ENCODE measurements around the gene ZC3H18.

GRCh38 chr16:88532434-88533241 is 37.6 kb upstream of the ZC3H18 start:
- TF ChIP-seq POLR2AphosphoS5 (IDR thresholded peaks at IDR 0.05; ENCODE audit: borderline replicate concordance, low read depth, low read length) (no peak), EZH2 (IDR thresholded peaks at IDR 0.05) (no peak)
